Activated CD4-positive, alpha-beta memory T cell treated with anti-CD3 and anti-CD28 coated beads, Interleukin-2, amount 10 ng/mL, durations not matched to agents 7 days and 5 days (primary cell): ENCODE results near the gene PALMD. TPM values are rescaled to one million over a fixed set of nuclear protein-coding genes. Genes with fewer than 3 reads are reported as not detected.

Experiments
- CTCF ChIA-PET: fragments of 350-600 bp; sonication (Branson Sonifier 250); formaldehyde crosslinking; loops from one replicate; lab custom pipeline; 2021; ENCODE audit warnings: antibody characterized with exemption, inconsistent platforms; lab: Charles Lee
- POLR2A ChIA-PET: fragments of 350-600 bp; sonication (Branson Sonifier 250); formaldehyde crosslinking; loops from one replicate; lab custom pipeline; 2021; ENCODE audit warnings: antibody characterized with exemption; lab: Charles Lee
- DNase-seq: peaks from one replicate; pipeline ENCODE4 v3.0.0-alpha.2; 2020
- H3K27ac Mint-ChIP-seq: one replicate; pipeline ENCODE4 v1.8.0; 2021; ENCODE audit warnings: mild to moderate bottlenecking, mixed read lengths
- H3K27me3 Mint-ChIP-seq: one replicate; pipeline ENCODE4 v1.8.0; 2021; ENCODE audit warnings: mixed read lengths
- H3K36me3 Mint-ChIP-seq: one replicate; pipeline ENCODE4 v1.8.0; 2021; ENCODE audit warnings: low read depth, mixed read lengths
- H3K4me1 Mint-ChIP-seq: one replicate; pipeline ENCODE4 v1.8.0; 2021; ENCODE audit warnings: mixed read lengths
- H3K4me3 Mint-ChIP-seq: one replicate; pipeline ENCODE4 v1.8.0; 2021; ENCODE audit warnings: mild to moderate bottlenecking, mixed read lengths
- H3K9me3 Mint-ChIP-seq: one replicate; pipeline ENCODE4 v1.8.0; 2021; ENCODE audit warnings: mixed read lengths
- total RNA-seq, 2 experiments: library from RNA; stranded (reverse); gene quantifications; one replicate each; pipeline ENCODE4 v1.2.3, GENCODE V29; 2021

Gene PALMD
- total RNA-seq, 2 experiments from 2014 or later = not detected

DNA sequence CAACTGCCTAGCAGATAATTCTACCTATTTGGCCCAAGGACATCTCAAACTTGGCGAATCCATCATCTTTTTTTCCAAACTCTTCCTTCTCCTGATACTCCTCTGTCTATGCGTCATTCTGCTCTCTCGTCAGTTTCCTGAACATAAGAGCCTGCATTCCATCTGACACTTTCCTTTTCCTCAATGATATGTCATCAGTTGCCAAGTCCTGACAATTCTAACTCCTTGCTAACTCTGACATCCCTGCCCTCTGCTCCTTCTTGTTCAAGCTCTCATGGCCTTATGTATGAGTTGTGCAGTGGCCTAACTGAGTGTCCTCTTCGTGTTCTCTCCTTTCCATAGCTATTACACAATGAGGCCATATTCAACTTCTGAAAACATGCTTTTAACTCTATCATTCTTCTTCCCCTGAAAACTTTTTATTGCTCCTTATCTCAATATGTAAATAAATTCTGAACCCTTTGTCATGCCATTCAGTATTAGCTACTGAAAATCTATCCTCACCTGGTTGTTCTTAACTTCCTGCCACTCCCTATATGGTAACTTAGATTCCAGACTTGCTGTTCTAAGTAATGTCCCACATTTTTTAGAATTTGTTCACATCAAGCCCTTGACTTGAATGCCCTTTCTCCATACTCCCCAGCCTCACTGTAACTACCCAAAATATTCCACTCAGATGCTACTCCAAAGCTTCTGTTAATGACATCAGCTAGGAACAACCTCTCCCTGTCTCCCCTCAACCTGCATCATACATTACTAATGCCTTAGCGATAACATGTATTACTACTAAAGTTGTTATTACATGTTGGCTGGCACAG lies 11.5 kb downstream of the PALMD start:
- Mint-ChIP-seq H3K4me3 (no peak overlapping the region), H3K27ac (no peak overlapping the region), H3K27me3 (peaks cover 16% of the 10 kb centered on the region), H3K9me3 (no peaks in the 10 kb centered on the region), H3K36me3 (no peaks in the 10 kb centered on the region), H3K4me1 (no peaks in the 10 kb centered on the region)
- CTCF ChIA-PET = no interaction called here
- POLR2A ChIA-PET = no interaction called here
- no peak for DNase-seq

DNA sequence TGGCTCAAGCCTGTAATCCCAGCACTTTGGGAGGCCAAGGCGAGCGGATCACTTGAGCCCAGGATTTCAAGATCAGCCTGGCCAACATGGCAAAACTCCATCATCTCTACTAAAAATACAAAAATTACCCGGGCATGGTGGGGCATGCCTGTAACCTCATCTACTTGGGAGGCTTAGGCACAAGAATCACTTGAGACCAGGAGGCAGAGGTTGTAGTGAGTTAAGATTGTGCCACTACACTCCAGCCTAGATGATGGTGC lies 12.0 kb downstream of the PALMD start:
- POLR2A ChIA-PET = no interaction called here
- no peak overlapping the region for H3K4me3 Mint-ChIP-seq
- no peak for DNase-seq
- H3K27ac Mint-ChIP-seq = no peak overlapping the region
- peaks cover 14% of the 10 kb centered on the region for H3K27me3 Mint-ChIP-seq
- H3K36me3 Mint-ChIP-seq = no peaks in the 10 kb centered on the region
- H3K9me3 Mint-ChIP-seq = no peaks in the 10 kb centered on the region
- H3K4me1 Mint-ChIP-seq = no peaks in the 10 kb centered on the region
- CTCF ChIA-PET = no interaction called here

DNA sequence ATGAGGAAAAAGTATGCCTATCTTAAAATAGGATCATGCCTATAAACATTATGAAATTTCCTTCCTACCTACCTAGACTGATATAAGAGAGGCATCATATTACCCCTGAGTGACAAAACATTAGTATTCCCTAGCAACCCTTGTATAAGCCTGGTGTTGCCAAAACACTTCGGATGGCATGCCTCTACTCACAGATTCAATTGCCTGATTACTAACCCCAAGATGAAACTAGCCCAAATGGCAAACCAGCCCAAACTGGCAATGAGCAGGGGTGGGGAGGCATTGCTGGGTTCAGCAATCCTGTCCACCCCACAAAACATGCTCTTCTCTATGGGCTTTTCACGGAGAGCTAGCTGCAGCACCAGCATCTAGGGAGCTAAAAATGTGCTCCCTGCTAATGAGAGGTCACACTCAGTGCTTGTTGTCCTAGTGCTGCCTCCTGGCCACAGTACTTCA lies 13.9 kb downstream of the PALMD start:
- DNase-seq = no peak
- Mint-ChIP-seq H3K27me3 (peaks cover 9% of the 10 kb centered on the region), H3K4me1 (no peaks in the 10 kb centered on the region), H3K4me3 (no peak overlapping the region), H3K9me3 (no peaks in the 10 kb centered on the region), H3K36me3 (no peaks in the 10 kb centered on the region), H3K27ac (no peak overlapping the region)
- ChIA-PET CTCF (no interaction called here), POLR2A (no interaction called here)

DNA sequence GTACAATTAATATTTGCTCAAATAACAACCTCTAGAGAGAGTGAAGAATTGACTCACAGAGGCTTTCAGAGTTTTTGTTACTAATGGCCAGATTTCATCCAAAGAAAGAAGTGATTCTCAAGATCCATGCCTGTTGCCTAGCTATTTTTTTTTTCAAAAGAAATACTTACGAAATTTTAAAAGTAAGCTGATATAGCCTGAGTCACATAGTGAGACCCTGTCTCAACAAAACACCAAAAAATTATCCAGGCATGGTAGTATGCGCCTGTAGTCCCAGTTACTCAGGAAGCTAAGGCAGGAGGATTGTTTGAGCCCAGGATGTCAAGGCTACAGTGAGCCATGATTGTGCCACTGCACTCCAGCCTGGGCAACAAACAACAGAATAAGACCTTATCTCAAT lies 14.6 kb downstream of the PALMD start:
- Mint-ChIP-seq H3K4me1 (no peaks in the 10 kb centered on the region), H3K9me3 (no peaks in the 10 kb centered on the region), H3K27ac (no peak overlapping the region), H3K27me3 (peaks cover 6% of the 10 kb centered on the region), H3K36me3 (no peaks in the 10 kb centered on the region), H3K4me3 (no peak overlapping the region)
- ChIA-PET POLR2A (no interaction called here), CTCF (interaction anchor here (1.4 kb wide), 1 partner anchor 25 kb away, joined by 4 read pairs; no protein-coding TSS in a partner anchor)
- DNase-seq = no peak

DNA sequence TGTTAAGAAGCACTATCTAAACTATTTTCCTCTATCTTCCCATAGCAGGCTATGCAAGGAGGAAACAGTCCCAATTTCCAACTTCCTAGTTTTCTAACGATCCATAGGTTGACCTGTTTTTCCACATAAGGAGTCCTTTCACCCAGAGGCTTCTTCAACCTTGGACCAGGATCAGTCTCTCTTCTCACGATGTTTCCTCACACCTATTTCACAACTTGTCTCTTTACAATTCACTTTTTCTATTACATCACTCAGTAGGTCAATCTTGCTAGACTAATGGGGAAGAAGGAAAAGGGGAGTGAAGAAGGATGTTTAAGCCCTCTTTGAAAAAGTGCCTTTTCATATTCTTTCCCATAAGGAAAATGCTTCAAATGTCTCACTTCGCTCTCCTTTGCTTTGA lies 15.9 kb downstream of the PALMD start:
- Mint-ChIP-seq H3K4me3 (no peak overlapping the region), H3K27ac (no peak overlapping the region), H3K36me3 (no peaks in the 10 kb centered on the region), H3K9me3 (no peaks in the 10 kb centered on the region), H3K27me3 (peaks cover 6% of the 10 kb centered on the region), H3K4me1 (no peaks in the 10 kb centered on the region)
- no peak for DNase-seq
- ChIA-PET CTCF (interaction anchor here (1.4 kb wide), 1 partner anchor 24 kb away, joined by 4 read pairs; no protein-coding TSS in a partner anchor), POLR2A (no interaction called here)

DNA sequence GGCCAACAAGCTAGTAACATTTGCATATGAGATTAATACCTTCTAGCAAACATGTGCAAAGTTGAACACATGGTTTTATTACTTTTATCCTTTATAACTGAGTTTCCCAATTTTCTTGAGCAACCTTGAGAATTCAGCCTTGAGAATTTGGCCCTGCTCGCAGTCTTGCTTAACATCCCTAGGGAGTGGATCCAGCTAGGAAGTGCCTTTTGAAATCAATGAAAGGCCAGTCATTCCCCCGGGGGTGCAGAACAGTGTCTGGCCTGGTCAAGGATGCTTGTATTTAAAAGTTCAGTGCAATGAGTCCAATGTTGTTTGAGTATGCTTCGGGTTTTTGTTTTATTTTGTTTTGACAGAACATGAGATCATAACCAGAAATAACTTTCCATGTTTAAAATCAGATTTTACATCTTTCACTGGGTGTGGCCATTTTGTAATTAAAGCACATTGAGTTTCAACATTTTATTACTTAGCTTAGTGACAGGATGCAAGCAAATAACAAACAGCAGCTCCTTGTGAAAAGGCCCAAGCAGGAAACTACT lies 16.7 kb downstream of the PALMD start:
- H3K4me3 Mint-ChIP-seq = no peak overlapping the region
- peaks cover 9% of the 10 kb centered on the region for H3K27me3 Mint-ChIP-seq
- ChIA-PET POLR2A (no interaction called here), CTCF (no interaction called here)
- no peak overlapping the region for H3K27ac Mint-ChIP-seq
- H3K9me3 Mint-ChIP-seq = no peaks in the 10 kb centered on the region
- no peaks in the 10 kb centered on the region for H3K36me3 Mint-ChIP-seq
- H3K4me1 Mint-ChIP-seq = no peaks in the 10 kb centered on the region
- no peak for DNase-seq

DNA sequence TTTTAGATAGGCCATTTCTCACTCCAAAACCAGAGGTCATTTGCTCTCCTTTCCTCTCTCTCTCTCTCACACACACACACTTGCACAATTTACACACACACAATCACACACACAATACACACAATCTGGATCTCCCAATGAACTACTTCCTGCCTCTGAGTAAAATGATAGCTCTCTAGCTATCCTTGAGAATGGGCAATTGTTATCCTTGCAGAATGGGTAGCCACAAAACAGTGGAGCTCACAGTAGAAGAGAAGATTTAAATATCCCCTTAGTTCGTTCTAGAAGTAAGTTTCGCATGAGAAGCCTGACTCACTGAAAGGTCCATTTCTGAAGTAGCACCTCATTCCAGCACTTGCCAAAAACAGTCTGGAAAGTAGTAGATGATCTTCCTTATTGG lies 17.6 kb downstream of the PALMD start:
- Mint-ChIP-seq H3K27ac (no peak overlapping the region), H3K9me3 (no peaks in the 10 kb centered on the region), H3K36me3 (no peaks in the 10 kb centered on the region), H3K4me1 (no peaks in the 10 kb centered on the region), H3K27me3 (peaks cover 13% of the 10 kb centered on the region), H3K4me3 (no peak overlapping the region)
- POLR2A ChIA-PET = no interaction called here
- CTCF ChIA-PET = no interaction called here
- DNase-seq = no peak

DNA sequence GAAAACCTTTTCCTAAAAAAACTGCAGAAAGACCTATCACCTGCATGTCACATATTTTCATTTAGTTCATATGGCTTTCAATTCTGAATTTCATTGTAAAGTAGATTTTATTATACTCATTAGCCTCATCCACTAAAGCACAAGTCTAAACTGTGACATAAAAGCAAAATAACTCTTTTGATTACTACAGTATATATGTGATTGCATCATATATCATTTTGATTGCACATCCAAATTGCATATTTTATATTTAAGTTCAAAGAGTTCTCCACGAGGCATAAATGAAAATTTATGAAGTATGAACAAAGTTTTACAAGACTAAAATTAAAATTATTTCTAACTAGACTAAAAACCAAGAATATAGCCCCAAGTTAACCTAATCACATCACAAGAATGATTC lies 19.3 kb downstream of the PALMD start:
- no peak for DNase-seq
- POLR2A ChIA-PET = no interaction called here

DNA sequence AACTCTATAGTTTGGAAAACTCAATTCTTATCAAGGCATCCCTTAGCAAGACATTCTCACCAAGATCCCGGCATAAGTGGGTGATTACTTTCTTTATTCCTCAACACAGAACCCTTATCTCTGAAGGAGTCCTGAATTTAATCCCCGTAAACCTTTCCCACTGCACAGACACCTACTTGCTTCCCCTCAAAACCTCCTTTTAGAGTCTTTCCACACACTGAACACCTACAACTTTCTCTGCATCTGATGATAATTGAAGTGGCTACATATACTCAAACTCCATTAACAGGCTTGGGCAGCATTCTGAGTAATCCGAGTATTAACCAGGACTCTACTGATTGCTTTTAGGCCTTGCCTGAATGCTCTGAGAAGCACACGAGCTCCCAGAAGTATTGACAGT lies 23.5 kb downstream of the PALMD start:
- ChIA-PET CTCF (interaction anchor here (0.6 kb wide), 1 partner anchor 52 kb away, joined by 3 read pairs; no protein-coding TSS in a partner anchor), POLR2A (no interaction called here)
- H3K4me3 Mint-ChIP-seq = no peak overlapping the region
- peaks cover 26% of the 10 kb centered on the region for H3K27me3 Mint-ChIP-seq
- H3K36me3 Mint-ChIP-seq = no peaks in the 10 kb centered on the region
- H3K4me1 Mint-ChIP-seq = no peaks in the 10 kb centered on the region
- no peak for DNase-seq
- no peak overlapping the region for H3K27ac Mint-ChIP-seq
- no peaks in the 10 kb centered on the region for H3K9me3 Mint-ChIP-seq

More for the DNA sequence above, 19.3 kb downstream of the PALMD start:
- no peaks in the 10 kb centered on the region for H3K4me1 Mint-ChIP-seq
- CTCF ChIA-PET = interaction anchor here (1.2 to 1.6 kb wide), 2 partner anchors 18 to 41 kb away, joined by 3 read pairs; no protein-coding TSS in a partner anchor
- no peak overlapping the region for H3K4me3 Mint-ChIP-seq
- no peak overlapping the region for H3K27ac Mint-ChIP-seq
- H3K36me3 Mint-ChIP-seq = no peaks in the 10 kb centered on the region
- H3K9me3 Mint-ChIP-seq = no peaks in the 10 kb centered on the region
- H3K27me3 Mint-ChIP-seq = peaks cover 16% of the 10 kb centered on the region

DNA sequence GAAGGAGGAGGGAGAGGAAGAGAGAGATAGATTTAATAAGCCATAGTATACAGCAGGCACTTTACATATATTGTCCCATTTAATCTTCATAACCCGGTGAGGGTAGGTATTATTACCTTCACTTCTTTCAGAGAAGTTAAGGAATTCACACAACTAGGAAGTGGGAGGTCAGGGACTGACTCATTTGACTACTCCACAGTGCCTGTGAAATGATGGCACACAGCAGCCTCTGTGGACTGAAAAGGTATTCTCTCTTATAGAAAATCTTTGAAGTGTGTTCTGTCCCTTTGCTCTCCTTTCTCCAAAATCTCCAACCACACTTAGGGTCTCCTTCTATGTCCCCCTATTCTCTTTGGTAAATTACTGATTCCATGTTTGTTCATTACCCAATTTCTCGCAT lies 23.9 kb downstream of the PALMD start:
- peaks cover 26% of the 10 kb centered on the region for H3K27me3 Mint-ChIP-seq
- no peak overlapping the region for H3K27ac Mint-ChIP-seq
- ChIA-PET POLR2A (no interaction called here), CTCF (interaction anchor here (0.6 to 1.0 kb wide), 2 partner anchors 16 to 51 kb away, joined by 3 read pairs; no protein-coding TSS in a partner anchor)
- H3K4me1 Mint-ChIP-seq = no peaks in the 10 kb centered on the region
- no peaks in the 10 kb centered on the region for H3K9me3 Mint-ChIP-seq
- no peak overlapping the region for H3K4me3 Mint-ChIP-seq
- no peaks in the 10 kb centered on the region for H3K36me3 Mint-ChIP-seq
- DNase-seq = no peak

DNA sequence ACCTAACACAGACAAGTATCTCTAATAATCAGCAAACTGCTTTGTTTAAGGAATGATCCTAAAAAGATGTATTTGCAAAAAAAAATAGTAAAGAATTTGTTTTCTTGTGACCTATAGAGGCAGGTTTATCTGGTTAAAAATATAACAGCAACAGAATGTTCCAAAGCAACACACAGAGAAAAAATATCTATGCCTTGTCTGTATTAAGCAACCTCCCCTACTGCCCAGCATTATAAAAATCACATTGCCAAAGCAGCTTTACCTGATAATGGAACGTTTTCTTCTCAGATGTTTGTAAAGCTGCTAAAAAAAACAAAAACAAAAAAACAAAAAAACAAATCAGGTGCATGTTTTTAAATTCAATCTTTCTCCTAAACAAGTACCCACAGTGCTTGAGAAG lies 24.7 kb downstream of the PALMD start:
- DNase-seq = no peak
- POLR2A ChIA-PET = no interaction called here

DNA sequence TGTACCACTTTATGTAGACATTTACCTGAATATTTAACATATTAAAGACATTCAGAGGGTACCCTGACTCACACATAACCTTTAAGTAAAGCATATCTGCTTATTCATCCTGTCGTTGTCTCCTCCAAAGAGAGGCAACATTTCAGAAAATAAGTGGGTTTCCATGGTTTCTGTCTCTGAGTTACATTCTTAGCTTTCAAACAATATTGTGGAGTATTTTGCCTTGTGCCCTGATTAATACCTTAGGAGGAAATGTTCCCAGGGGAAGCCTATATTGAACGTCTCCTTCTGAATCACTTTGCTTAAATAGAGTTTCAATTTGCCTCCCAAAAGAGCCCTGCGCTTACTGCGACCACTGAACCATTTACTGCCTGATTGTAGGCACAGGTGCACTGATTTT lies 26.1 kb downstream of the PALMD start:
- CTCF ChIA-PET = interaction anchor here (0.8 kb wide), 1 partner anchor 13 kb away, joined by 3 read pairs; no protein-coding TSS in a partner anchor
- H3K4me3 Mint-ChIP-seq = no peak overlapping the region
- peaks cover 26% of the 10 kb centered on the region for H3K27me3 Mint-ChIP-seq

More for the DNA sequence above, 24.7 kb downstream of the PALMD start:
- peaks cover 26% of the 10 kb centered on the region for H3K27me3 Mint-ChIP-seq
- H3K4me1 Mint-ChIP-seq = no peaks in the 10 kb centered on the region
- H3K36me3 Mint-ChIP-seq = no peaks in the 10 kb centered on the region
- H3K27ac Mint-ChIP-seq = no peak overlapping the region
- H3K4me3 Mint-ChIP-seq = no peak overlapping the region
- CTCF ChIA-PET = interaction anchor here (1.0 kb wide), 1 partner anchor 15 kb away, joined by 3 read pairs; no protein-coding TSS in a partner anchor
- H3K9me3 Mint-ChIP-seq = no peaks in the 10 kb centered on the region

DNA sequence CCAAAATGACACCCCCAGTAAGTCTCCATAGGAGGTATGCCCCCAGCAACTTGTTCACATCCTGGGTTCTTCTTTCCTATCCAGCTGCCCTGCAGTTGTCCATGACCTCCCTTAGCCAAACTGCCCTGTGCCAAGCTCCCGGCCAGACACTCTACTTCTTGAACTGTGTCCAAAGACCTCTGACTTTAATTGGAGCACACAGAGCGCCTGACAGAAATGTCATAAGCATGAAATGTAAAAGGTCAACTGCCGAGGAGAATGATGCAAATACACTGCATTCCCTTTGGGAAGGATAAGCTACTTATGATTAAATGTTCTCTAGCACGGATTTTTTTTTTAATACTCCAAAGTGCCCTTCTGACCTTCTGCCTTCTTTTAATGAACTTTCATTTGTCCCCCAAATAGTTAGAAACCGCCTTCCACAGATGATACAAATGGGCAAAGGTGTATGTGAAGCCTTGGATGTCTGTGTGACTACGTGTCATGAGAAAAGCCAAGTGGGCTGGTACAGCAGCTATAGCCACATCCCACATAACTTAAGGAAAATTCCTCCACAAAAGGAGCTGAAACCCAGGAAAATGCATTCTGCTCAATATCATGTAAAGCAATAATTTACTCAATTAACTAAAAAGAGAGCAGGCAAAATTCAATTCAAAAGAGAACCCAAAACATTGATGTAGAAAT lies 26.8 kb downstream of the PALMD start:
- Mint-ChIP-seq H3K4me3 (no peak overlapping the region), H3K36me3 (no peaks in the 10 kb centered on the region), H3K27ac (no peak overlapping the region), H3K27me3 (peaks cover 22% of the 10 kb centered on the region), H3K4me1 (no peaks in the 10 kb centered on the region), H3K9me3 (no peaks in the 10 kb centered on the region)
- DNase-seq = no peak
- ChIA-PET POLR2A (no interaction called here), CTCF (interaction anchor here (0.8 kb wide), 1 partner anchor 12 kb away, joined by 3 read pairs; no protein-coding TSS in a partner anchor)

More for the DNA sequence above, 26.1 kb downstream of the PALMD start:
- Mint-ChIP-seq H3K4me1 (no peaks in the 10 kb centered on the region), H3K27ac (no peak overlapping the region), H3K36me3 (no peaks in the 10 kb centered on the region), H3K9me3 (no peaks in the 10 kb centered on the region)
- DNase-seq = no peak
- POLR2A ChIA-PET = no interaction called here
